A673 (cell line): ENCODE measurements around the gene SPARCL1.

Source experiments
- EZH2 ChIP-seq: fragments of 200-600 bp; sonication (generic); IDR thresholded peaks from 2 replicates; pipeline ENCODE4 v1.6.1; 2017; ENCODE audit warnings: borderline replicate concordance, low read depth, mild to moderate bottlenecking, mixed read lengths, antibody characterized with exemption, low read length; ENCODE audit not compliant: poor library complexity, severe bottlenecking
- TF ChIP-seq, protein P1 (sequence below): fragments of 300-800, 200-600 bp; sonication (generic); conservative IDR thresholded peaks from 2 replicates; pipeline ENCODE4 v1.5.1; 2017; ENCODE audit warnings: low read depth, mild to moderate bottlenecking, antibody characterized with exemption, low read length, moderate library complexity, mixed read lengths

DNA sequence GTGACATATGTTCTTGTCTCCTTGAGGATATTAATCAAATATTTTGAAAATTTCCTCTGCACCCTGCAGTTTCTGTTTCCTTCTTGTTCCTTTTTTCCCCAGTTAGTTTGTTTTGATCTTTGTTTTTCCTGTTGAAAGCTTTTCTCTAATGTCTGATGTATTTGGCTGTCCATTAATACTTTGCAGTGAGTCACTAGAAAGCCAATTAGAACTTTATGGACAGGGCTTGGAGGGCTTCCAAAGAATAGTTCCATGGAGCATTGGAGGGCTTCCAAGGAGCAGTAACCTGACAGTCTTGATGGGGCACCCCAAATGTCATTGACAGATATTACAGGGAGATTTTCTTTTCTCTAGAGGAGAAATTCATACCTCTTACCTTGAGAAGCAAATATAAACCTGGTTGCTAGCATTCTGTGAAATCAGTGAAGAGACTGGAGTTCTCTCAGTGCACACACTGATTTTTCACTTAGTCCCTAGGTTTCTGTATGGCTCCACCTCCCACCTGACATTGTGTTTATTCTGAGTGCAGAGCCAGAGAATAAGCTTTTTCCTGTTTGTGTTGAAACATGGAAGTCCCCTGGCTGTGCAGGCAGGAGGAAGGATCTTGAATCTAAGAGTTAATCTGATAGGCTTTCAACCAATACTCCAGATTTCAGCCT lies 26.5 kb downstream of the SPARCL1 start:
- TF ChIP-seq, protein P1, sequence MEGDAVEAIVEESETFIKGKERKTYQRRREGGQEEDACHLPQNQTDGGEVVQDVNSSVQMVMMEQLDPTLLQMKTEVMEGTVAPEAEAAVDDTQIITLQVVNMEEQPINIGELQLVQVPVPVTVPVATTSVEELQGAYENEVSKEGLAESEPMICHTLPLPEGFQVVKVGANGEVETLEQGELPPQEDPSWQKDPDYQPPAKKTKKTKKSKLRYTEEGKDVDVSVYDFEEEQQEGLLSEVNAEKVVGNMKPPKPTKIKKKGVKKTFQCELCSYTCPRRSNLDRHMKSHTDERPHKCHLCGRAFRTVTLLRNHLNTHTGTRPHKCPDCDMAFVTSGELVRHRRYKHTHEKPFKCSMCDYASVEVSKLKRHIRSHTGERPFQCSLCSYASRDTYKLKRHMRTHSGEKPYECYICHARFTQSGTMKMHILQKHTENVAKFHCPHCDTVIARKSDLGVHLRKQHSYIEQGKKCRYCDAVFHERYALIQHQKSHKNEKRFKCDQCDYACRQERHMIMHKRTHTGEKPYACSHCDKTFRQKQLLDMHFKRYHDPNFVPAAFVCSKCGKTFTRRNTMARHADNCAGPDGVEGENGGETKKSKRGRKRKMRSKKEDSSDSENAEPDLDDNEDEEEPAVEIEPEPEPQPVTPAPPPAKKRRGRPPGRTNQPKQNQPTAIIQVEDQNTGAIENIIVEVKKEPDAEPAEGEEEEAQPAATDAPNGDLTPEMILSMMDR: no peak
- no peak for TF ChIP-seq EZH2
